ENCODE results near the gene TBC1D16. TPM values are rescaled to one million over a fixed set of nuclear protein-coding genes. Genes with fewer than 3 reads are reported as not detected.
"Not testable (repeated sequence)": the region's sequence is repeated elsewhere in the genome, so short reads cannot be mapped to it uniquely, and the experiment has no call there.

TBC1D16 gene
- total and polyA plus RNA-seq, 2 donors from 2014 or later, result 9.1 to 68.0 TPM

DNA sequence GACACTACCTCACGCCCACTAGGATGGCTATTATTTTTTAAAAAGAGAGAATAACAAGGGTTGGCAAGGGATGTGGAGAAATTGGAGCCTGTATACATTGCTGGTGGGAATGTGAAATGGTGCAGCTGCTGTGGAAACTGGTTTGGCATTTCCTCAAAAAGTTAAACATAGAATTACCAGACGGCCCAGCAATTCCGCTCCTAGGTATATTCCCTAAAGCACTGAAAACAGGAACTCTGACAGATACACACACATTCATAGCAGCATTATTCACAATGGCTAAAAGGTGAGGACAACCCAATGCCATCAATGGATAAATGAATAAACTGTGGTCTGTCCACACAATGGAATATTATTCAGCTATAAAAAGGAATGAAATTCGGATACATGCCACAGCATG, 136.1 kb downstream of the TBC1D16 start:
- Histone ChIP-seq H3K9me3 (ENCODE audit: control insufficient read depth in 2 of 3, insufficient read depth in 1 of 3, low read length in 3 of 3) (peaks cover 0 to 9% (median 0%) of the 10 kb centered on the region in 3 donors), H3K4me1 (ENCODE audit: control insufficient read depth in 2 of 3, insufficient read depth in 2 of 3, low read depth in 1 of 3, low read length in 3 of 3) (no peaks in the 10 kb centered on the region), H3K9ac (ENCODE audit: low read length in 3 of 3) (no peak overlapping the region), H3K27me3 (ENCODE audit: control insufficient read depth, insufficient read depth, low read length) (no peaks in the 10 kb centered on the region), H3K27ac (ENCODE audit: low read depth in 2 of 2, low read length in 2 of 2) (no peak overlapping the region), H3K36me3 (ENCODE audit: control insufficient read depth in 2 of 3, insufficient read depth in 3 of 3, low read length in 3 of 3) (no peaks in the 10 kb centered on the region), H3K4me3 (ENCODE audit: low read length in 3 of 3) (no peak overlapping the region)
- FAIRE-seq, result no peak
- TF ChIP-seq, protein P1, sequence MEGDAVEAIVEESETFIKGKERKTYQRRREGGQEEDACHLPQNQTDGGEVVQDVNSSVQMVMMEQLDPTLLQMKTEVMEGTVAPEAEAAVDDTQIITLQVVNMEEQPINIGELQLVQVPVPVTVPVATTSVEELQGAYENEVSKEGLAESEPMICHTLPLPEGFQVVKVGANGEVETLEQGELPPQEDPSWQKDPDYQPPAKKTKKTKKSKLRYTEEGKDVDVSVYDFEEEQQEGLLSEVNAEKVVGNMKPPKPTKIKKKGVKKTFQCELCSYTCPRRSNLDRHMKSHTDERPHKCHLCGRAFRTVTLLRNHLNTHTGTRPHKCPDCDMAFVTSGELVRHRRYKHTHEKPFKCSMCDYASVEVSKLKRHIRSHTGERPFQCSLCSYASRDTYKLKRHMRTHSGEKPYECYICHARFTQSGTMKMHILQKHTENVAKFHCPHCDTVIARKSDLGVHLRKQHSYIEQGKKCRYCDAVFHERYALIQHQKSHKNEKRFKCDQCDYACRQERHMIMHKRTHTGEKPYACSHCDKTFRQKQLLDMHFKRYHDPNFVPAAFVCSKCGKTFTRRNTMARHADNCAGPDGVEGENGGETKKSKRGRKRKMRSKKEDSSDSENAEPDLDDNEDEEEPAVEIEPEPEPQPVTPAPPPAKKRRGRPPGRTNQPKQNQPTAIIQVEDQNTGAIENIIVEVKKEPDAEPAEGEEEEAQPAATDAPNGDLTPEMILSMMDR (IDR thresholded peaks at IDR 0.05; ENCODE audit: borderline replicate concordance, extremely low read depth, insufficient read depth), result no peak
- intact Hi-C loops (cut with DNase I), result no loop called here
- DNase-seq, result no peak

DNA sequence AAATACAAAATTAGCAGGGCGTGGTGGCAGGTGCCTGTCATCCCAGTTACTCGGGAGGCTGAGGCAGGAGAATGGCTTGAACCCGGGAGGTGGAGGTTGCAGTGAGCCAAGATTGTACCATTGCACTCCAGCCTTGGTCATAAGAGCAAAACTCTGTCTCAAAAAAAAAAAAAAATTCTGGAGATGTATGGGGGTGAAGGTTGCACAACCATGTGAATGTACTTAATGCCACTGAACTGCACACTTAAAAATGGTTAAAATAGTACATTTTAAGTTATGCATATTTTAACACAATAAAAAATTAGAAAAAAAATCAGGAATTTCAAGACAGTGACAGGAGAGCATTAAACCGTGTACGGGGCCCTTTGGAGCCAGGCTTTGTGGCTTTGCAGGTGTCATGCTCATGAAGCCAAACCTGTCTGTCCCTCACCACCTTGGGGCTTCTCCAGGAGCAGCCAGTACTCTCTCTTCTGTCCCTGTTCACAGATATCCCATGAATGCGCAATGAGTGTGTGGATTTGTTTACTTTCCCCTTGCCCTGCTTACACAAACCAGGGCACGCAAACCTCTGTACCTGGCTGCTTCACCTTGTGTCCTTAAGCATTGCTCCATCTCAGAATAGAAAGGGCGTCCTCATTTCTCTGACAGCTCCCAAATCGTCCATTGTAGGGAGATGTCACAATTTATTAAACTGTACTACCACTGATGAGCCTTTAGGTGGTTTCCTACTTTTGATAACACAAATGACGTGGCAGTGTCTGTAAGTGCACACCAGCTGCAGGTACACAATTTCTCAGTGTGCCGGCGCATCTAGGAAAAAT, 138.2 kb downstream of the TBC1D16 start:
- no peaks in the 10 kb centered on the region for H3K36me3 ChIP-seq (ENCODE audit: control insufficient read depth in 2 of 3, insufficient read depth in 3 of 3, low read length in 3 of 3)
- DNase-seq (no peak), FAIRE-seq (no peak)
- H3K27ac ChIP-seq (ENCODE audit: low read depth in 2 of 2, low read length in 2 of 2), result no peak overlapping the region
- H3K9ac ChIP-seq (ENCODE audit: low read length in 3 of 3), result no peak overlapping the region
- no peaks in the 10 kb centered on the region for H3K4me1 ChIP-seq (ENCODE audit: control insufficient read depth in 2 of 3, insufficient read depth in 2 of 3, low read depth in 1 of 3, low read length in 3 of 3)
- H3K9me3 ChIP-seq (ENCODE audit: control insufficient read depth in 2 of 3, insufficient read depth in 1 of 3, low read length in 3 of 3), result peaks cover 0 to 9% (median 1%) of the 10 kb centered on the region in 3 donors
- H3K27me3 ChIP-seq (ENCODE audit: control insufficient read depth, insufficient read depth, low read length), result no peaks in the 10 kb centered on the region
- intact Hi-C loops (cut with DNase I), result no loop called here
- H3K4me3 ChIP-seq (ENCODE audit: low read length in 3 of 3), result no peak overlapping the region
- TF ChIP-seq, protein P1 (IDR thresholded peaks at IDR 0.05; ENCODE audit: borderline replicate concordance, extremely low read depth, insufficient read depth), result no peak

DNA sequence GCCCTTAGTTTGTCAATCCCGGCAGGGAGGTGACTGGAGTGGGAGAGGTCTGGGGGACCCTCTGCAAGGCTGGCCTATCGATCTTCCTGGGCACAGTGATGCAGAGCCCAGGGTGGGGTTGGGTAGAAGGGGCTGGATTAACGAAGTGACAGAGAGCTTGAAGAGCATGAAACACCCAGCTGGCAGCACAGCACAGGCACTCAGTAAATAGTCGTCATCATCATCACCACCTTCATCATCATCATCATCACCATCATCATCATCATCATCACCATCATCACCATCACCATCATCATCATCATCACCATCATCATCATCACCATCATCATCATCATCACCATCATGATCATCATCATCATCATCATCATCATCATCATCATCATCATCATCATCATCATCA, 142.2 kb downstream of the TBC1D16 start:
- H3K36me3 ChIP-seq (ENCODE audit: control insufficient read depth in 2 of 3, insufficient read depth in 3 of 3, low read length in 3 of 3); DNase-seq; intact Hi-C loops (cut with DNase I); H3K4me3 ChIP-seq (ENCODE audit: low read length in 3 of 3); FAIRE-seq; H3K9me3 ChIP-seq (ENCODE audit: control insufficient read depth in 2 of 3, insufficient read depth in 1 of 3, low read length in 3 of 3); H3K27me3 ChIP-seq (ENCODE audit: control insufficient read depth, insufficient read depth, low read length); H3K27ac ChIP-seq (ENCODE audit: low read depth in 2 of 2, low read length in 2 of 2); H3K9ac ChIP-seq (ENCODE audit: low read length in 3 of 3); H3K4me1 ChIP-seq (ENCODE audit: control insufficient read depth in 2 of 3, insufficient read depth in 2 of 3, low read depth in 1 of 3, low read length in 3 of 3): not testable (repeated sequence)

DNA sequence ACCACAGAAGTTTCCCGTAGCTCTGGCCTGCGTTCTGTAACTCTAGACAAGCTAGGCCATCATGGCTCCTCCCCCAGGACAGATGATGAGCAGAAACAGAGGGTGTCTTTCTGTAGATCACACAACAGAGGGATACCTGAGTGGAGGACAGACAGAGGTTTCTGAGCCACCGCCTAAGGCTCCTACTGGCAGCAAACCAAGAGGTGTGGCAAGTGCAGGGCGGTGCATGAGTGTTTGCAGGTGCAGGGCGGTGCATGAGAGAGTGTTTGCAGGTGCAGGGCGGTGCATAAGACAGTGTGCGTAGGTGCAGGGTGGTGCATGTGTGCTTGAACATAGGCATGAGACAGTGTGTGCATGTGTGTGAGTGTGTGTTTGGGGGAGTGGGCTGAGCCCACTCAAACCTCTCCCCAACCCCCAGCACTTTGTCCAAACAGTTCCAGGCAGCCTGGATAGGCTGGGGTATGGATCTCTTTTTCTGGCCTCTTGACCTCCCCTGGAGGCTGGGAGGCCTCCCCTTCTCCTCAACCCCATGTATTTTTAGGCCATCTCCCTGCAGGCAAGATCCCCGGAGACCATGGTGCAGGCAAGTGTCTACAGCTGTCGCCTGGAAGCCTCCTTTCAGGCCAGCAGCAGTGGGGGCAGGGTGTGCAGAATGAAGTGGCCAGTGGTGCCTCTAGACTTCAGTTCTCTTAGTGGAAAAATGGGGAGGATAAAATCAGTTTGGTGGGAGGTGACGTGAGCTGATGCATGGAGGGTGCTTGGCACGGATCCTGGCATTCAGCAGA, 143.0 kb downstream of the TBC1D16 start:
- FAIRE-seq, result no peak
- TF ChIP-seq, protein P1 (IDR thresholded peaks at IDR 0.05; ENCODE audit: borderline replicate concordance, extremely low read depth, insufficient read depth), result no peak
- no peak overlapping the region for H3K27ac ChIP-seq (ENCODE audit: low read depth in 2 of 2, low read length in 2 of 2)
- no peak for DNase-seq
- peaks cover 0 to 1% (median 0%) of the 10 kb centered on the region in 3 donors for H3K9me3 ChIP-seq (ENCODE audit: control insufficient read depth in 2 of 3, insufficient read depth in 1 of 3, low read length in 3 of 3)
- peaks cover 0 to 7% (median 0%) of the 10 kb centered on the region in 3 donors for H3K4me1 ChIP-seq (ENCODE audit: control insufficient read depth in 2 of 3, insufficient read depth in 2 of 3, low read depth in 1 of 3, low read length in 3 of 3)
- no peak overlapping the region for H3K4me3 ChIP-seq (ENCODE audit: low read length in 3 of 3)
- H3K9ac ChIP-seq (ENCODE audit: low read length in 3 of 3), result no peak overlapping the region
- intact Hi-C loops (cut with DNase I), result no loop called here
- no peaks in the 10 kb centered on the region for H3K27me3 ChIP-seq (ENCODE audit: control insufficient read depth, insufficient read depth, low read length)
- H3K36me3 ChIP-seq (ENCODE audit: control insufficient read depth in 2 of 3, insufficient read depth in 3 of 3, low read length in 3 of 3), result no peaks in the 10 kb centered on the region
